ENCODE measurements around the gene RXRB.

DNA sequence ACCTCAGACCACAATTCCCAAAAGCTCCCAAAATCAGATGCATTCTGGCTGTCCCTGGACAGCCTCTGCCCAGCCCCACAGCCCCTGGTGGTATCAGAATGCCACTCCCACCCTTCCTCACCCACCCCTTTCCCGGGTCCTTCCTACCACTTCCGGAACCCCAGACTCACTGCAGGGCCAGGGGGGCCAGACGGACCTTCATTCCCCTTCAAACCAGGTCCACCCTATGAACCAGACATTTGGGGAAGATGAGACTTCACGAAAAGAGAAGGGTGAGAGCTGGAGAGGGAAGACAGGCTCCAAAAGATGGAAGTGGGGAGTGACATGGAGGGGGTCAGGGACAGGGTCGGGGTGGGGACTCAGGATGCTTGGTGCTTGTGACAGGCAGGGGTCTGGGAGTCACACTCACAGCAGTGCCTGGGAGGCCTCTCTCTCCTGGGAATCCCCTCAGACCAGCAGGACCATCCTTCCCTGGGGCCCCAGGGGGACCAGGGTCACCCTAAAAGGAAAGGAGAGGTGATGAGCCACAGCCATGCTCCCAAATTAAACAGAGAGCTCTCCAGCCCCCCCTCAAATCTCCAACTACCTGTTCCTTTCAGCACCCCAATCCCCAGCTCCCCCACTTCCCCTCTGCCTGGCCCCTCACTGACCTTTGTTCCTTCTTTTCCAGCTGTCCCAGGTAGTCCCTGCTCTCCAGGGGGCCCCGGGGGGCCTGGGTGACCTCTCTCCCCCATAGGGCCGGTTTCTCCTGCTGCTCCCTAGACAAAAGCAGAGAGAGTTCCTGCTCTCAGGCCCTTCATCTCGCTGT lies 28.4 kb downstream of the RXRB start:
- TF ChIP-seq YY1 (IDR thresholded peaks at IDR 0.05; ENCODE audit: low read depth) (no peak), GABPA (IDR thresholded peaks at IDR 0.05; ENCODE audit: low read depth) (no peak), POLR2AphosphoS5 (IDR thresholded peaks at IDR 0.05; ENCODE audit: low read depth, low read length) (no peak), TAF1 (IDR thresholded peaks at IDR 0.05; ENCODE audit: borderline replicate concordance, low read depth, low read length) (no peak), CHD2 (IDR thresholded peaks at IDR 0.05; ENCODE audit: low read length, partially characterized antibody) (no peak), SIN3A (IDR thresholded peaks at IDR 0.05; ENCODE audit: borderline replicate concordance, low read depth, low read length) (no peak)
- TF ChIP-seq, protein P1, sequence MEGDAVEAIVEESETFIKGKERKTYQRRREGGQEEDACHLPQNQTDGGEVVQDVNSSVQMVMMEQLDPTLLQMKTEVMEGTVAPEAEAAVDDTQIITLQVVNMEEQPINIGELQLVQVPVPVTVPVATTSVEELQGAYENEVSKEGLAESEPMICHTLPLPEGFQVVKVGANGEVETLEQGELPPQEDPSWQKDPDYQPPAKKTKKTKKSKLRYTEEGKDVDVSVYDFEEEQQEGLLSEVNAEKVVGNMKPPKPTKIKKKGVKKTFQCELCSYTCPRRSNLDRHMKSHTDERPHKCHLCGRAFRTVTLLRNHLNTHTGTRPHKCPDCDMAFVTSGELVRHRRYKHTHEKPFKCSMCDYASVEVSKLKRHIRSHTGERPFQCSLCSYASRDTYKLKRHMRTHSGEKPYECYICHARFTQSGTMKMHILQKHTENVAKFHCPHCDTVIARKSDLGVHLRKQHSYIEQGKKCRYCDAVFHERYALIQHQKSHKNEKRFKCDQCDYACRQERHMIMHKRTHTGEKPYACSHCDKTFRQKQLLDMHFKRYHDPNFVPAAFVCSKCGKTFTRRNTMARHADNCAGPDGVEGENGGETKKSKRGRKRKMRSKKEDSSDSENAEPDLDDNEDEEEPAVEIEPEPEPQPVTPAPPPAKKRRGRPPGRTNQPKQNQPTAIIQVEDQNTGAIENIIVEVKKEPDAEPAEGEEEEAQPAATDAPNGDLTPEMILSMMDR (IDR thresholded peaks at IDR 0.05) = no peak
- TF ChIP-seq, protein P2, sequence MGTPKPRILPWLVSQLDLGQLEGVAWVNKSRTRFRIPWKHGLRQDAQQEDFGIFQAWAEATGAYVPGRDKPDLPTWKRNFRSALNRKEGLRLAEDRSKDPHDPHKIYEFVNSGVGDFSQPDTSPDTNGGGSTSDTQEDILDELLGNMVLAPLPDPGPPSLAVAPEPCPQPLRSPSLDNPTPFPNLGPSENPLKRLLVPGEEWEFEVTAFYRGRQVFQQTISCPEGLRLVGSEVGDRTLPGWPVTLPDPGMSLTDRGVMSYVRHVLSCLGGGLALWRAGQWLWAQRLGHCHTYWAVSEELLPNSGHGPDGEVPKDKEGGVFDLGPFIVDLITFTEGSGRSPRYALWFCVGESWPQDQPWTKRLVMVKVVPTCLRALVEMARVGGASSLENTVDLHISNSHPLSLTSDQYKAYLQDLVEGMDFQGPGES (IDR thresholded peaks at IDR 0.05; ENCODE audit: low read depth, low read length) = no peak
- TF ChIP-seq, protein P3, sequence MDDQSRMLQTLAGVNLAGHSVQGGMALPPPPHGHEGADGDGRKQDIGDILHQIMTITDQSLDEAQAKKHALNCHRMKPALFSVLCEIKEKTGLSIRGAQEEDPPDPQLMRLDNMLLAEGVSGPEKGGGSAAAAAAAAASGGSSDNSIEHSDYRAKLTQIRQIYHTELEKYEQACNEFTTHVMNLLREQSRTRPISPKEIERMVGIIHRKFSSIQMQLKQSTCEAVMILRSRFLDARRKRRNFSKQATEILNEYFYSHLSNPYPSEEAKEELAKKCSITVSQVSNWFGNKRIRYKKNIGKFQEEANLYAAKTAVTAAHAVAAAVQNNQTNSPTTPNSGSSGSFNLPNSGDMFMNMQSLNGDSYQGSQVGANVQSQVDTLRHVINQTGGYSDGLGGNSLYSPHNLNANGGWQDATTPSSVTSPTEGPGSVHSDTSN (IDR thresholded peaks at IDR 0.05) = no peak

Data from SK-N-SH (cell line).